ENCODE data around the gene MYO7A.

MYO7A gene

DNA sequence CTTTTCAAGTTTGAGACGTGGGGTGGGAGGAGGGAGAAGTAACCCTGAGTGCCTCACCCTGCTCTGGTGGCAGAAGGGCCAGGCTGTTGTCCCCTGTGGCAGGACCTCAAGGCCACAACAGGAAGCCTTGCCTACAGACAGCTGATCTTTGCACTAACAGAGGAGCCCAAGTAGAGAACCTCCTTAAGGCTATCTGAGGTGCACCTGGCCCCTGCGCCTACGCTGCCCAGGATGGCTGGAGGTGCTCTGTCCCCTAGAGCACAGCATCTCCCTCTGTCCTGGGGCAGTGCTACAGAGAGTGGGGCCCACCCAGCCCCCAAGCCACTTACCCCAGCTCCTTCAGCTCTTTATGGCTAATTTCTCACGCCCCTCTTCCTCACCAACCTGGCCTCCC is 27.0 kb downstream of the MYO7A start:
- no peak overlapping the region for H3K4me3 ChIP-seq (ENCODE audit: low read depth, low read length)
- DNase-seq (ENCODE audit: low read depth) = no peak
- TF ChIP-seq, protein P1, sequence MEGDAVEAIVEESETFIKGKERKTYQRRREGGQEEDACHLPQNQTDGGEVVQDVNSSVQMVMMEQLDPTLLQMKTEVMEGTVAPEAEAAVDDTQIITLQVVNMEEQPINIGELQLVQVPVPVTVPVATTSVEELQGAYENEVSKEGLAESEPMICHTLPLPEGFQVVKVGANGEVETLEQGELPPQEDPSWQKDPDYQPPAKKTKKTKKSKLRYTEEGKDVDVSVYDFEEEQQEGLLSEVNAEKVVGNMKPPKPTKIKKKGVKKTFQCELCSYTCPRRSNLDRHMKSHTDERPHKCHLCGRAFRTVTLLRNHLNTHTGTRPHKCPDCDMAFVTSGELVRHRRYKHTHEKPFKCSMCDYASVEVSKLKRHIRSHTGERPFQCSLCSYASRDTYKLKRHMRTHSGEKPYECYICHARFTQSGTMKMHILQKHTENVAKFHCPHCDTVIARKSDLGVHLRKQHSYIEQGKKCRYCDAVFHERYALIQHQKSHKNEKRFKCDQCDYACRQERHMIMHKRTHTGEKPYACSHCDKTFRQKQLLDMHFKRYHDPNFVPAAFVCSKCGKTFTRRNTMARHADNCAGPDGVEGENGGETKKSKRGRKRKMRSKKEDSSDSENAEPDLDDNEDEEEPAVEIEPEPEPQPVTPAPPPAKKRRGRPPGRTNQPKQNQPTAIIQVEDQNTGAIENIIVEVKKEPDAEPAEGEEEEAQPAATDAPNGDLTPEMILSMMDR (conservative IDR thresholded peaks at IDR 0.05; ENCODE audit: low read depth, low read length) = no peak

DNA sequence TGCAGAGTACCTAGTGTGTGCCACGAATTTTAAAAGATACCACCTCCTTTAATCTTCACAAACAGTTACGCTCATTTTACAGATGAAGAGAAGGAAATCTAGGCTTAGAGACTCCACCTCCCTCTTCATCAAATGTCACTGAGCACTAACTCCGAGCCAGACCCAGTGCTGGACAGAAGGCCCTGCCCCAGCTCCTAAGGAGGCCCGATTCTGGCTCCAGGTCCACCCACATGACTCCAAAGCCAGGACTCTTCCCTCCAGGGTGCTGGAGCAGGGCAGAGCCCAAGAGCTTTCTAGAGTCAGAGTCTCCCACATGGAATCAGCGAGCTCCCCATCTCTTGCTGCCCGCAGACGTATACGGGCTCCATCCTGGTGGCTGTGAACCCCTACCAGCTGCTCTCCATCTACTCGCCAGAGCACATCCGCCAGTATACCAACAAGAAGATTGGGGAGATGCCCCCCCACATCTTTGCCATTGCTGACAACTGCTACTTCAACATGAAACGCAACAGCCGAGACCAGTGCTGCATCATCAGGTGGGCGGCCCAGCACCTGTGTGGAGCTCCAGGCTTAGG is 27.6 kb downstream of the MYO7A start:
- TF ChIP-seq, protein P1 (conservative IDR thresholded peaks at IDR 0.05; ENCODE audit: low read depth, low read length) = no peak
- DNase-seq (ENCODE audit: low read depth) = no peak
- no peak overlapping the region for H3K4me3 ChIP-seq (ENCODE audit: low read depth, low read length)

DNA sequence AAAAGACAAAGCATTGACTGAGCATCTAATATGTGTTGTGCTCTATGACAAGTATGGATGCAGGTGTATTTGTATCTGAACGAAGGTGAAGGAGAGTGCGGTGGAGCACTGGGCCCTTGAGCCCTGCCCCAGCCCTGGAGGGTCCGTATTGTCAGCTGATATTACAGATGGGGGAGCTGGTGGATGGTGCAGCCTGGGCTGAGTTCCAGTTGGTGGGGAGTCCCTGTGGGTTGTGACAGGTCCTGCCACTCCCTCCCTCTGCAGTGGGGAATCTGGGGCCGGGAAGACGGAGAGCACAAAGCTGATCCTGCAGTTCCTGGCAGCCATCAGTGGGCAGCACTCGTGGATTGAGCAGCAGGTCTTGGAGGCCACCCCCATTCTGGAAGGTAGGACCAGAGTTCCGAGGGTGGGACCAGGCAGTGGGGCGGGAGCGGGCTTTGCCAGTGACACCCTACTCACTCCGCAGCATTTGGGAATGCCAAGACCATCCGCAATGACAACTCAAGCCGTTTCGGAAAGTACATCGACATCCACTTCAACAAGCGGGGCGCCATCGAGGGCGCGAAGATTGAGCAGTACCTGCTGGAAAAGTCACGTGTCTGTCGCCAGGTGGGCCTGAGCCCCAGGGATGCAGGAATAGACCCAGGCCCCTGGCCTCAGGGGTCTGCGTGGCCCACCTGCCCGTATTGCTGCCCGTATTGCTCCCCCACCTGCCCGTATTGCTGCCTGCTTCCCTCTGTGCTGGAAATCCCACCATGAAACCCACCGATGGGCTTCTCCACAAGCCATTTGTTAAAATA is 28.6 kb downstream of the MYO7A start:
- TF ChIP-seq, protein P1 (conservative IDR thresholded peaks at IDR 0.05; ENCODE audit: low read depth, low read length) = no peak
- no peak overlapping the region for H3K4me3 ChIP-seq (ENCODE audit: low read depth, low read length)
- no peak for DNase-seq (ENCODE audit: low read depth)

DNA sequence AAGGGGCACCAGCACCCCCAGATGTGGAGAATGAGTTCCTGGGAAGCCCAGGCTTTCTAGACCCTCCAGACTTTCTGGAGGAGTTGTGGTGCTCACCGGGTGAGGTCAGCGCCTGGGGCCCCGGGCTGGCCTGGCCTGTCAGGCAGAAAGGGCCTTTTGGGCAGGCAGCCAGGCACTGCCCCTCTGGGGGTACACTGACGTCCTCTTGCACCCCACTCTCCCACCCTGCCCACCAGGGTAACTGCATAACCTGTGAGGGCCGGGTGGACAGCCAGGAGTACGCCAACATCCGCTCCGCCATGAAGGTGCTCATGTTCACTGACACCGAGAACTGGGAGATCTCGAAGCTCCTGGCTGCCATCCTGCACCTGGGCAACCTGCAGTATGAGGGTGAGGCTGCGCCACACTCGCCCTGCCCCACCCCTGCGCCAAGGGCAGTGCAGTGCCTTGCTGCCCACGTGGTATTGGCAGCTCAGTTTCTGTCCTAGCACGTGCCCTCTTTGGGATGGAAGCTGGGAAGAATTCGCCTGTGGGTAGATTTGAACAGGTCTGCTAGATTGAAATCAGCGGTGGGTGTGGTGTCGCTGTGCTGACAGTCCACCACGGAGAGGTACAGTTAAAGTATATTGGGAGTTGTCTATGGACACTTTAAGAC is 30.1 kb downstream of the MYO7A start:
- no peak overlapping the region for H3K4me3 ChIP-seq (ENCODE audit: low read depth, low read length)
- TF ChIP-seq, protein P1 (conservative IDR thresholded peaks at IDR 0.05; ENCODE audit: low read depth, low read length) = no peak
- DNase-seq (ENCODE audit: low read depth) = no peak

DNA sequence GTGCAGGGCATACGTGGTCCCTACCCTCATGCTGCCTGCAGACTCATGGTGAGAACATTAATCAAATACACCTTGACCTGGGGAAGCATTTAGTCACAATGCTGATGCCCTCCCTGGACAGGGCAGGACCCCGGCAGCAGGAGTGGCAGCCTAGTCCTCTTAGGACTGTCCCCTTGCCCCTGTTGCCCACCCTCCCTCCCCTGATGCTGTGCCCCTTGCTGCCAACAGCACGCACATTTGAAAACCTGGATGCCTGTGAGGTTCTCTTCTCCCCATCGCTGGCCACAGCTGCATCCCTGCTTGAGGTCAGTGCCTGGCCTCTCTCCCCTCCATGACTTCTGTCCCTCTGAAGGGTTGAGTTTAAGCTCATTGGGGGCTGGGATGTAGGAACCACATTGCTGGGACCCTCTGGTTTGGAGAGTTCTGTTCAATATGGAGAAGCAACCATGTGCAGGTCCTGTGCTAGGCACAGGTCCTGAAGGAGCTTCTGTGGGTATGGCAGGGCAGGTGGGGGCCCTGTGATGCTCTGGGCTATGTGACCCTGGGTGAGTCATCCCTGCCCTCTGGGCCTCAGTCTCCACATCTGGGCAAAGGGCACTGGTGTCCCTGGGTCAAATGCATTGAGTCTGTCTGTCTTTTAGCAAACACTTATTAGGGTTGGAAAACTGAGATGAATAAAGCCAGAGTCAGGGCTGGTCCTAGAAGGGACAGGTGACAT is 31.3 kb downstream of the MYO7A start:
- TF ChIP-seq, protein P1 (conservative IDR thresholded peaks at IDR 0.05; ENCODE audit: low read depth, low read length) = no peak
- no peak overlapping the region for H3K4me3 ChIP-seq (ENCODE audit: low read depth, low read length)
- no peak for DNase-seq (ENCODE audit: low read depth)

DNA sequence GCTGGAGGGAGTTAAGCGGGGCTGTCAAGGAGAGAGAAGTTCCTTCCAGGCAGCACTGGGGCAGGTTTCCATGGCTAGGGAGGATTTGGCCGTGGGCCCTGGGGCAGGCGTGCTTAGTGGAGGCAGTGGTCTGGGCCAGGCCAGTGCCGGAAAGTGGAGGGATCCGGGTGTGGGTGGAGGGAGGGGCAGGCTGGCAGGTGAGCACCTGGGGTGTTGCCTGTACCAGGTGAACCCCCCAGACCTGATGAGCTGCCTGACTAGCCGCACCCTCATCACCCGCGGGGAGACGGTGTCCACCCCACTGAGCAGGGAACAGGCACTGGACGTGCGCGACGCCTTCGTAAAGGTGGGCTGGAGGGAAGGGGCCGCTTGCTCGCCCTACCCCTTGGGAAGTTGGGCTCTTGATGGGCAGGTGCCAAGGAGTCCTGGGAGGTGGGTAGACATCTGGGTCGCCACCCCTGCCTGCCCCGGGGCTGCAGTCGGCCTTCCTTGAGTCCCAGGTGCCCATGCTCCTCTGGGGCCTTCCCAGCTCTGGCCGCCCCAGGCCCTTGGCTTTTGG is 32.0 kb downstream of the MYO7A start:
- TF ChIP-seq, protein P1 (conservative IDR thresholded peaks at IDR 0.05; ENCODE audit: low read depth, low read length) = no peak
- H3K4me3 ChIP-seq (ENCODE audit: low read depth, low read length) = no peak overlapping the region
- no peak for DNase-seq (ENCODE audit: low read depth)

All from choroid plexus epithelial cell (primary cell).